Lower lobe of right lung (tissue), 2 donors: ENCODE measurements around the gene ZNF341. TPM values are rescaled to one million over a fixed set of nuclear protein-coding genes. Genes with fewer than 3 reads are reported as not detected.

Experiments used
- ATAC-seq, 2 donors: fragments of 200-7000 bp; cut with Tn5 transposase; one replicate each; pipeline ENCODE4 v1.9.1; 2020 to 2022; ENCODE audit warnings: mild to moderate bottlenecking in 2 of 2, moderate library complexity in 2 of 2
- DNase-seq: peaks from one replicate; pipeline ENCODE4 v3.0.0-alpha.2; 2020
- H3K27ac ChIP-seq: fragments of 200-600 bp; one replicate; pipeline ENCODE4 v1.8.0; 2022
- H3K27me3 ChIP-seq: fragments of 200-600 bp; one replicate; pipeline ENCODE4 v1.8.0; 2022; ENCODE audit warnings: low read depth
- H3K36me3 ChIP-seq: fragments of 200-600 bp; one replicate; pipeline ENCODE4 v1.8.0; 2022; ENCODE audit warnings: mild to moderate bottlenecking
- H3K4me1 ChIP-seq: fragments of 200-600 bp; one replicate; pipeline ENCODE4 v1.8.0; 2022
- H3K4me3 ChIP-seq: fragments of 200-600 bp; one replicate; pipeline ENCODE4 v1.8.0; 2022; ENCODE audit warnings: mild to moderate bottlenecking
- H3K9me3 ChIP-seq: fragments of 200-600 bp; one replicate; pipeline ENCODE4 v1.8.0; 2022
- intact Hi-C: fragments of 100-400 bp; cut with DNase I; formaldehyde crosslinking; loops from one replicate; pipeline ENCODE4 v1.11.0; 2022
- total RNA-seq: library from RNA; stranded (reverse); fragmentation: NEBNext Ultra II Directional; extraction: Animal tissue kit (Norgen Biotek cat#: 25700); gene quantifications from one replicate; pipeline ENCODE4 v1.2.1, GENCODE V29; 2021
- TF ChIP-seq, protein P1 (sequence below): fragments of 200-600 bp; IDR thresholded peaks from one replicate; pipeline ENCODE4 v1.8.0; 2022; ENCODE audit warnings: antibody characterized with exemption, mild to moderate bottlenecking
- donor health status: DM: no; HTN: yes; CAD: no; lungs with severe emphysema.

ZNF341 gene
- total RNA-seq, 1 donor from 2014 or later, result 5.6 TPM

DNA sequence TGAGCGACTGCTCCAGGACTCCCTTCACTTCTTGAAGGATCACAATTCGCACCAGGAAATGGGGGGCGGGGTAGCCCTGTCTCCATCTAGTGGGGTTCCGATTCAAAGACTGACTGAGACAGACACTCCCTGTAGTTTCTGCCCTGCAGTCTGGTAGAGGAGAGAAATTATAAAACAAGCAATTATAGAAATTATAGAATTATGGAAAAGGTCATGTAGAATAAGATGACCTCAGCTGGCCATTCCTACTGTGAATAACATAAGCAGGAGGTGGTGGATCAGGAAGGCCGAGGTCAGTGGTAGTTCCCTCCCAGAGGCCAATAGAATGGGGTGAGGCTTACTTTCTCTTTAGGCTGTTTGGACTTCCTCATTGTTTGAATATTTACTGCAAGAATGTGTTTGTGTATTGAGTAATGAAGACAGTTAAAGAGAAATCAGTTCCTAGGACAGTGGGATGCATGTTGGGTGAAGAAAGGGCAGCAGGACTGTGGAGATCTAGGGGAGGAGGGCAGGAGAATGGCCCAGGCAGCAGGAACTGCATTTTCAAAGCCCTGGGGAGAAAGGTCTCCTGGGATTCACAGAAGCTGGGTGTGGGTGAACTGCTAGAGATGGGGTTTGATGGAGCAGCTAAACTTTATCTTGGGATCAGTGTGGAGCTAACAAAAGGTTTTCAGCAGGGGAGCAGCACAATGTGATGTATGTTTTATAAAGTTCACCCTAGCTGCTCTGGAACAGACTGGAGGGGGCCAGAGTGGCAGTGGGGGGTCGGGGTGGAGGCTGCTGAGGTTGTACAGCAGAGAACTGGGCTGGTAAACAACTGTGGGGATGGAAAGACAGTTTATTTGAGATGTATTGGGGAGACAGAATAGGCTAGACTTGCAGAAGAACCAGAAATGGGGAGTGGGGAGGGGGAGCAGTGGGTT lies 2.1 kb downstream of the ZNF341 start:
- Histone ChIP-seq H3K4me3 (peak overlapping the region; percentile 62), H3K9me3 (peaks cover 18% of the 10 kb centered on the region), H3K27ac (peak overlapping the region; percentile 92), H3K36me3 (no peaks in the 10 kb centered on the region), H3K4me1 (peaks cover 26% of the 10 kb centered on the region), H3K27me3 (no peaks in the 10 kb centered on the region)
- ATAC-seq (peak; percentile 57 to 66), DNase-seq (no peak)
- TF ChIP-seq, protein P1, sequence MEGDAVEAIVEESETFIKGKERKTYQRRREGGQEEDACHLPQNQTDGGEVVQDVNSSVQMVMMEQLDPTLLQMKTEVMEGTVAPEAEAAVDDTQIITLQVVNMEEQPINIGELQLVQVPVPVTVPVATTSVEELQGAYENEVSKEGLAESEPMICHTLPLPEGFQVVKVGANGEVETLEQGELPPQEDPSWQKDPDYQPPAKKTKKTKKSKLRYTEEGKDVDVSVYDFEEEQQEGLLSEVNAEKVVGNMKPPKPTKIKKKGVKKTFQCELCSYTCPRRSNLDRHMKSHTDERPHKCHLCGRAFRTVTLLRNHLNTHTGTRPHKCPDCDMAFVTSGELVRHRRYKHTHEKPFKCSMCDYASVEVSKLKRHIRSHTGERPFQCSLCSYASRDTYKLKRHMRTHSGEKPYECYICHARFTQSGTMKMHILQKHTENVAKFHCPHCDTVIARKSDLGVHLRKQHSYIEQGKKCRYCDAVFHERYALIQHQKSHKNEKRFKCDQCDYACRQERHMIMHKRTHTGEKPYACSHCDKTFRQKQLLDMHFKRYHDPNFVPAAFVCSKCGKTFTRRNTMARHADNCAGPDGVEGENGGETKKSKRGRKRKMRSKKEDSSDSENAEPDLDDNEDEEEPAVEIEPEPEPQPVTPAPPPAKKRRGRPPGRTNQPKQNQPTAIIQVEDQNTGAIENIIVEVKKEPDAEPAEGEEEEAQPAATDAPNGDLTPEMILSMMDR, result no peak
- intact Hi-C loops, result no loop called here

DNA sequence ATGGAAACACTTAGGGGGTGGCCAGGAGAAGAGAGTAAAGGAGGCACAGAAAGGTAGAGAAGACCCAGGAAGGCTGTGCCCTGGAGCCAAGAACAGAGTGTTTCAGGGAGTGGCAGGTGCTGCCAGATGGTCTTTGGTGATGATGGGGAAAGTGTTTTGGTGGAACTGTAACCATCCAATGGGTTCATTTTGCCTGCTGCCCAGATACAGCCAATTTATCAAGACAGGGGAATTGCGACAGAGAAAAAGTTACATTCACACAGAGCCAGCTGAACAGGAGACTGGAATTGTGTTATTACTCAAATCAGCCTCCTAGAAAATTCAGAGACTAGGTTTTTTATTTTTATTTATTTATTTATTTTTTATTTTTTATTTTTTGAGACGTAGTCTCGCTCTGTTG lies 5.2 kb downstream of the ZNF341 start:
- DNase-seq (no peak), ATAC-seq (no peak)
- Histone ChIP-seq H3K27ac (no peak overlapping the region), H3K27me3 (no peaks in the 10 kb centered on the region), H3K4me1 (peaks cover 26% of the 10 kb centered on the region), H3K36me3 (no peaks in the 10 kb centered on the region), H3K9me3 (peaks cover 18% of the 10 kb centered on the region), H3K4me3 (no peak overlapping the region)
- intact Hi-C loops, result no loop called here
- TF ChIP-seq, protein P1, result no peak

DNA sequence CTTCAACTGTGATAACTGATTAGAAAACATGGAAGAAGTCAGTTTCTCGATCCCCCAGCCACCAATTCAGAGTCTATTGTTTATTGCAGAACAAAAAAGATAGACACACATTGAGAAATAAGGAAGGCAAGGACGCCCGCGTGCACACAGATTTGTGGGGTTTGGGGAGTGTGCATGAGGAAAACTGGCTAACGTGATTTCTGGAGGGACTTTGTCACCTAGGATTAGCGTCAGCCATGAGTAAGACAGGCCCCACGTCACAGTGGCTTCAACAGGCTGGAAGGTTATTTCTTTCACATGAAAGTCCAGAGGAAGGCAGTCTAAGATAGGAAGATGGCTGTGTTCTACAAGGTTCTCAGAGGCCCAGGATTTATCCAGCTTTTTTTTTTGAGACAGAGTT lies 7.7 kb downstream of the ZNF341 start:
- intact Hi-C loops, result no loop called here

DNA sequence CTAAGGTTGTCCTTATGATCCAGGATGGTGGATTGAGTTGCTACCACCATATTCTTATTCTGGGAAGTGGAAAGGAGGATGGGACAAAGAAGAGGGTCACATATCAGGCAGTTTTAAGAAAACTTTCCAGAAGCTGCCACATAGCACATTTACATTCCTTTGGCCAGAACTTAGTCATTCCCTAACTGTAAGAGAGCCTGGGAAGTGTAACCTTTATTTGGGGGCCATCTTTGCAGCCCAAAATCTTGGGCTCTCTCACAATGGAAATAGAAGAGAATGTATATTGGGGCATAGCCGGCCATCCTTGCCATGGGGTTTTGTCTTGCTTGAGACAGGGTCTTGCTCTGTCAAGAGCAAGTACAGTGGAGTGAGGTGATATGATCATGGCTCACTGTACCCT lies 8.4 kb downstream of the ZNF341 start:
- Histone ChIP-seq H3K9me3 (peaks cover 18% of the 10 kb centered on the region), H3K4me3 (no peak overlapping the region), H3K27ac (no peak overlapping the region), H3K4me1 (no peaks in the 10 kb centered on the region), H3K36me3 (peaks cover 4% of the 10 kb centered on the region), H3K27me3 (no peaks in the 10 kb centered on the region)
- ATAC-seq (no peak), DNase-seq (no peak)
- TF ChIP-seq, protein P1, result no peak
- intact Hi-C loops, result no loop called here

More for the DNA sequence above, 7.7 kb downstream of the ZNF341 start:
- ATAC-seq (no peak), DNase-seq (no peak)
- Histone ChIP-seq H3K9me3 (peaks cover 18% of the 10 kb centered on the region), H3K4me3 (no peak overlapping the region), H3K27ac (no peak overlapping the region), H3K27me3 (no peaks in the 10 kb centered on the region), H3K4me1 (peaks cover 3% of the 10 kb centered on the region), H3K36me3 (no peaks in the 10 kb centered on the region)
- TF ChIP-seq, protein P1, result no peak

DNA sequence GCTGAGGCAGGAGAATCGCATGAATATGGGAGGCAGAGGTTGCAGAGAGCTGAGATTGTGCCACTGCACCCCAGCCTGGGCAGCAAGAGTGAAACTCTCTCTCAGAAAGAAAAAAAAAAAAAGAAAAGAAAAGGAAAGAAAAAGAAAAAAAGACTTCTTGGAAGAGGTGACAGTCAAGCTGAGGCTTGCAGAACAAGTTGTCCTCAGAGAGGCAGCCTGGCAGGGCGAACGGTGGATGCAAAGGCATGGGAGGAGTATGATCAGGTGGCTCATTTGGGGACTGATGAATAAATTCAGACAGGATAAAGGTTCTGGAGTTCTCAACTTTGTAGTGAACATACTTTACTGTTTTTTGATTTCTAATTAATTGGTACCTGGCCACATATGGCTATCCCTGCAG lies 12.4 kb downstream of the ZNF341 start:
- TF ChIP-seq, protein P1, result no peak
- Histone ChIP-seq H3K4me1 (no peaks in the 10 kb centered on the region), H3K27ac (no peak overlapping the region), H3K4me3 (no peak overlapping the region), H3K36me3 (peaks cover 11% of the 10 kb centered on the region), H3K9me3 (no peaks in the 10 kb centered on the region), H3K27me3 (no peaks in the 10 kb centered on the region)
- no peak for ATAC-seq
- no peak for DNase-seq
- intact Hi-C loops, result no loop called here
